ENCODE measurements around the gene UTP14C. TPM values are rescaled to one million over a fixed set of nuclear protein-coding genes. Genes with fewer than 3 reads are reported as not detected.
A peak's percentile ranks its signal among the peaks of the same experiment; 100 is the strongest.

Gene UTP14C
- total and polyA plus RNA-seq, 2 experiments from 2014 or later = 10.0 to 24.7 TPM

DNA sequence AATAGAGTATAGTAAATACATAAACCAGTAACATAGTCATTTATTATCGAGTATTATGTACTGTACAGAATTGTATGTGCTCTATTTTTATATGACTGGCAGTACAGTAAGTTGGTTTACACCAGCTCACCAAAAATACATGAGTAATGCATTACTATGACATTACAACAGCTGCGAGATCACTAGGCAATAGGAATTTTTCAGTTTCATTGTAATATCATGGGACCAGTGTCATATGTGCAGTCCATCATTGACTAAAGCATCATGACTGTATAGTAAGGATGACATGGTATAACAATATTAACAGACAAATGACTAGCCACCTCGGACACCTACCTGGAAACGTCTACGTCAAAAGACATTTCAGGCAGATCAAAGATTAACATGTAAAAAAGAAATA, 46.9 kb upstream of the UTP14C start:
- no peak overlapping the region for H3K27ac ChIP-seq
- WGBS (ENCODE audit: low lambda C conversion rate, missing lambda C conversion rate) = 93% methylated on average over 5 of the region's 5 CpGs
- no peak overlapping the region for H3K4me2 ChIP-seq
- H3K36me3 ChIP-seq (replicated peaks; ENCODE audit: insufficient read depth, low read depth) = no peaks in the 10 kb centered on the region
- TF ChIP-seq, protein P1, sequence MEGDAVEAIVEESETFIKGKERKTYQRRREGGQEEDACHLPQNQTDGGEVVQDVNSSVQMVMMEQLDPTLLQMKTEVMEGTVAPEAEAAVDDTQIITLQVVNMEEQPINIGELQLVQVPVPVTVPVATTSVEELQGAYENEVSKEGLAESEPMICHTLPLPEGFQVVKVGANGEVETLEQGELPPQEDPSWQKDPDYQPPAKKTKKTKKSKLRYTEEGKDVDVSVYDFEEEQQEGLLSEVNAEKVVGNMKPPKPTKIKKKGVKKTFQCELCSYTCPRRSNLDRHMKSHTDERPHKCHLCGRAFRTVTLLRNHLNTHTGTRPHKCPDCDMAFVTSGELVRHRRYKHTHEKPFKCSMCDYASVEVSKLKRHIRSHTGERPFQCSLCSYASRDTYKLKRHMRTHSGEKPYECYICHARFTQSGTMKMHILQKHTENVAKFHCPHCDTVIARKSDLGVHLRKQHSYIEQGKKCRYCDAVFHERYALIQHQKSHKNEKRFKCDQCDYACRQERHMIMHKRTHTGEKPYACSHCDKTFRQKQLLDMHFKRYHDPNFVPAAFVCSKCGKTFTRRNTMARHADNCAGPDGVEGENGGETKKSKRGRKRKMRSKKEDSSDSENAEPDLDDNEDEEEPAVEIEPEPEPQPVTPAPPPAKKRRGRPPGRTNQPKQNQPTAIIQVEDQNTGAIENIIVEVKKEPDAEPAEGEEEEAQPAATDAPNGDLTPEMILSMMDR (IDR thresholded peaks at IDR 0.05; ENCODE audit: poor library complexity) = no peak
- H2AFZ ChIP-seq = no peak overlapping the region
- no peaks in the 10 kb centered on the region for H4K20me1 ChIP-seq (ENCODE audit: insufficient read depth, poor library complexity, severe bottlenecking)
- no peaks in the 10 kb centered on the region for H3K9me2 ChIP-seq (replicated peaks; ENCODE audit: insufficient read depth)
- no peaks in the 10 kb centered on the region for H3K9me3 ChIP-seq (ENCODE audit: low read depth)
- no peak overlapping the region for H3K4me3 ChIP-seq
- H3K27me3 ChIP-seq = no peaks in the 10 kb centered on the region
- H3K79me2 ChIP-seq = peaks cover 82% of the 10 kb centered on the region
- no peak for DNase-seq (ENCODE audit: low spot score)
- H3K4me1 ChIP-seq (ENCODE audit: insufficient read depth) = peaks cover 25% of the 10 kb centered on the region

DNA sequence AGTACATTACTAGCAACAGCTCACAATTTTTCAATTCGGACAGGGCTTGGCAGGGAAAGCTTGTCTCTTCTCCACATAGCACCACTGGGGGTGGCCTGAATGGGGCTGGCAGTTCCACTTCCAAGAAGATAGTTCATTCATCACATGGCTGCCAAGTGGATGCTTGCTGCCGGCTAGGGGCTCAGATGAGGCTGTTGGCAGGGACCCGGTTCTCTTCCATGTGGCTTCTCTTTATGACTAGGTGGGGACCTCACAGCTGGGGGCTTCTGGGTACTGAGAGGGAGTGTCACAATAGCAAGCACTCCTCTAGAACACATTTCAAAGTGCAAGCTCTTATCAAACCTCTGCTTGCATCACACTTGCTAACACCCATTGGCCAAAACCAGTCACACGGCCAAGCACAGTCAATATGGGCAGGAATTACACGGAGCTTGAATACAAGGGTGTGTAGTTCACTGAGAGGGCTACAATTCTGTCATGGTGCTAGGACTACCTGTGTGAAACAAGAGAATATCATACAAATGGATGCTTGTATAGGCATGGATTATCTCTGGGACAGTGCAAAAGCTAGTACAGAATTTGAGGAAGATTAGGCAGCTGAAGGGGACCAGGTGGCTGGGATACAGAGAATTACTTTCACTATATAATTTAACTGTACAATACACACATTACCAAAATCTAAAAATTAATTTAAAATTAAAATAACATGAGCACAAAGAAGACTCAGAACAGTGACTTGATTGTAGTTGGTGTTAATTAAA, 45.5 kb upstream of the UTP14C start:
- TF ChIP-seq, protein P1 (IDR thresholded peaks at IDR 0.05; ENCODE audit: poor library complexity) = no peak
- TF ChIP-seq EZH2phosphoT487 (IDR thresholded peaks at IDR 0.05; ENCODE audit: low read depth, severe bottlenecking, unreplicated experiment) = no peak
- no peak for TF ChIP-seq EZH2 (IDR thresholded peaks at IDR 0.05; ENCODE audit: borderline replicate concordance)
- Histone ChIP-seq H2AFZ (no peak overlapping the region), H4K20me1 (ENCODE audit: insufficient read depth, poor library complexity, severe bottlenecking) (no peaks in the 10 kb centered on the region), H3K9me2 (replicated peaks; ENCODE audit: insufficient read depth) (no peaks in the 10 kb centered on the region), H3K27ac (peak overlapping the region; percentile 68), H3K27me3 (no peaks in the 10 kb centered on the region), H3K4me3 (no peak overlapping the region), H3K4me1 (ENCODE audit: insufficient read depth) (peaks cover 25% of the 10 kb centered on the region), H3K4me2 (peak overlapping the region; percentile 47), H3K79me2 (peaks cover 81% of the 10 kb centered on the region), H3K36me3 (replicated peaks; ENCODE audit: insufficient read depth, low read depth) (no peaks in the 10 kb centered on the region), H3K9me3 (ENCODE audit: low read depth) (no peaks in the 10 kb centered on the region)
- DNase-seq (ENCODE audit: low spot score) = peak; percentile 72
- 75% methylated on average over 5 of the region's 5 CpGs for WGBS (ENCODE audit: low lambda C conversion rate, missing lambda C conversion rate)

DNA sequence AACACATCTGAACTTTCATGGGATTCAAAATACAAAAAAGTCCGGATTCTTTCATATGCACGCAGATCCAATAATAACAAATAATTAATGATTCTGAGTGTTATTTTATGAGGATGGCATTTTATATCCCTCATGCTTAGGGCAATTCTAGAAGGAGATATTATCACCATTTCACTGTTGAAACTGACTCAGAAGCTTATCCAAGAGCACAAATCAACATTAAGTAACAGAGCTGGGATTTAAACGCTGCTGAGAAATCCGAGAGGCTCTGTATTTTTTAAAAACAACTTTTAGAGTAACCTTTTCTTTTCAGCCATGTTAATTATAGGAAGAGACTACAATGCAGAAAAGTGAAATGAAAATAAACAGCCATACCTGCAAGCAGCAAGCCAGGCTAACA, 43.6 kb upstream of the UTP14C start:
- no peaks in the 10 kb centered on the region for H4K20me1 ChIP-seq (ENCODE audit: insufficient read depth, poor library complexity, severe bottlenecking)
- TF ChIP-seq EZH2 (IDR thresholded peaks at IDR 0.05; ENCODE audit: borderline replicate concordance) = no peak
- no peak for TF ChIP-seq EZH2phosphoT487 (IDR thresholded peaks at IDR 0.05; ENCODE audit: low read depth, severe bottlenecking, unreplicated experiment)
- TF ChIP-seq, protein P1 (IDR thresholded peaks at IDR 0.05; ENCODE audit: poor library complexity) = no peak
- H3K4me1 ChIP-seq (ENCODE audit: insufficient read depth) = peaks cover 25% of the 10 kb centered on the region
- peaks cover 91% of the 10 kb centered on the region for H3K79me2 ChIP-seq
- H3K4me2 ChIP-seq = peak overlapping the region; percentile 60
- WGBS (ENCODE audit: low lambda C conversion rate, missing lambda C conversion rate) = 45% methylated on average over 4 of the region's 4 CpGs
- H3K27me3 ChIP-seq = no peaks in the 10 kb centered on the region
- H3K9me2 ChIP-seq (replicated peaks; ENCODE audit: insufficient read depth) = no peaks in the 10 kb centered on the region
- no peak for DNase-seq (ENCODE audit: low spot score)
- H3K4me3 ChIP-seq = no peak overlapping the region
- no peaks in the 10 kb centered on the region for H3K9me3 ChIP-seq (ENCODE audit: low read depth)
- H2AFZ ChIP-seq = no peak overlapping the region
- peak overlapping the region; percentile 67 for H3K27ac ChIP-seq
- H3K36me3 ChIP-seq (replicated peaks; ENCODE audit: insufficient read depth, low read depth) = no peaks in the 10 kb centered on the region
